Measurements from ENCODE around the gene SYNE3.

SYNE3 gene

DNA sequence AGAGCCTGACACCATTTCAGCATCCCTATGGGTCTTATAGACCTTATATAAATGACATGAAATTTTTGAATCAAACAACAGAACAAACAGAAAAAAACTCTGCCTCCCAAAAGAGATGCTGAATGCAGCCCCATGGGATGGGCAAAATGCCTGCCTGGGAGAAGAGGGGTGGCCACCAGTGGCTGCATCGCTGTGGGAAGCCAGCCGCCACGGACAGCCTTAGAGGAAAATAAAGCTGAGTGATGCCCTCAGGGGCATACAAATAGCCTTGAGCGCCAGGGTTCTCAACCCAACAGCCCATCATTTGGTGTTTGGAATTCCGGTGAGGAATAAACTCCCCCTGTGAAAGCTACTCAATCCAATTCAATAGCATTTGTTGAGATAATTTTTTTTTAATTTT lies 22.9 kb downstream of the SYNE3 start:
- TF ChIP-seq, protein P1, sequence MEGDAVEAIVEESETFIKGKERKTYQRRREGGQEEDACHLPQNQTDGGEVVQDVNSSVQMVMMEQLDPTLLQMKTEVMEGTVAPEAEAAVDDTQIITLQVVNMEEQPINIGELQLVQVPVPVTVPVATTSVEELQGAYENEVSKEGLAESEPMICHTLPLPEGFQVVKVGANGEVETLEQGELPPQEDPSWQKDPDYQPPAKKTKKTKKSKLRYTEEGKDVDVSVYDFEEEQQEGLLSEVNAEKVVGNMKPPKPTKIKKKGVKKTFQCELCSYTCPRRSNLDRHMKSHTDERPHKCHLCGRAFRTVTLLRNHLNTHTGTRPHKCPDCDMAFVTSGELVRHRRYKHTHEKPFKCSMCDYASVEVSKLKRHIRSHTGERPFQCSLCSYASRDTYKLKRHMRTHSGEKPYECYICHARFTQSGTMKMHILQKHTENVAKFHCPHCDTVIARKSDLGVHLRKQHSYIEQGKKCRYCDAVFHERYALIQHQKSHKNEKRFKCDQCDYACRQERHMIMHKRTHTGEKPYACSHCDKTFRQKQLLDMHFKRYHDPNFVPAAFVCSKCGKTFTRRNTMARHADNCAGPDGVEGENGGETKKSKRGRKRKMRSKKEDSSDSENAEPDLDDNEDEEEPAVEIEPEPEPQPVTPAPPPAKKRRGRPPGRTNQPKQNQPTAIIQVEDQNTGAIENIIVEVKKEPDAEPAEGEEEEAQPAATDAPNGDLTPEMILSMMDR (IDR thresholded peaks at IDR 0.05; ENCODE audit: low read depth, low read length) = no peak
- H3K4me3 ChIP-seq (ENCODE audit: low read depth, low read length) = no peak overlapping the region

- TF ChIP-seq, protein P1 (IDR thresholded peaks at IDR 0.05; ENCODE audit: low read depth, low read length) = no peak
- no peak overlapping the region for H3K4me3 ChIP-seq (ENCODE audit: low read depth, low read length)
Measured at GRCh38 chr14:95491936-95492608, 24.4 kb downstream of the SYNE3 start.

GRCh38 chr14:95490727-95491451 lies 25.6 kb downstream of the SYNE3 start:
- H3K4me3 ChIP-seq (ENCODE audit: low read depth, low read length) = no peak overlapping the region
- TF ChIP-seq, protein P1 (IDR thresholded peaks at IDR 0.05; ENCODE audit: low read depth, low read length) = no peak

GRCh38 chr14:95490138-95490509 lies 26.3 kb downstream of the SYNE3 start:
- TF ChIP-seq, protein P1 (IDR thresholded peaks at IDR 0.05; ENCODE audit: low read depth, low read length) = no peak

GRCh38 chr14:95489214-95490137 lies 27.0 kb downstream of the SYNE3 start:
- H3K4me3 ChIP-seq (ENCODE audit: low read depth, low read length) = no peak overlapping the region
- TF ChIP-seq, protein P1 (IDR thresholded peaks at IDR 0.05; ENCODE audit: low read depth, low read length) = no peak

More at GRCh38 chr14:95490138-95490509, 26.3 kb downstream of the SYNE3 start:
- H3K4me3 ChIP-seq (ENCODE audit: low read depth, low read length) = no peak overlapping the region

DNA sequence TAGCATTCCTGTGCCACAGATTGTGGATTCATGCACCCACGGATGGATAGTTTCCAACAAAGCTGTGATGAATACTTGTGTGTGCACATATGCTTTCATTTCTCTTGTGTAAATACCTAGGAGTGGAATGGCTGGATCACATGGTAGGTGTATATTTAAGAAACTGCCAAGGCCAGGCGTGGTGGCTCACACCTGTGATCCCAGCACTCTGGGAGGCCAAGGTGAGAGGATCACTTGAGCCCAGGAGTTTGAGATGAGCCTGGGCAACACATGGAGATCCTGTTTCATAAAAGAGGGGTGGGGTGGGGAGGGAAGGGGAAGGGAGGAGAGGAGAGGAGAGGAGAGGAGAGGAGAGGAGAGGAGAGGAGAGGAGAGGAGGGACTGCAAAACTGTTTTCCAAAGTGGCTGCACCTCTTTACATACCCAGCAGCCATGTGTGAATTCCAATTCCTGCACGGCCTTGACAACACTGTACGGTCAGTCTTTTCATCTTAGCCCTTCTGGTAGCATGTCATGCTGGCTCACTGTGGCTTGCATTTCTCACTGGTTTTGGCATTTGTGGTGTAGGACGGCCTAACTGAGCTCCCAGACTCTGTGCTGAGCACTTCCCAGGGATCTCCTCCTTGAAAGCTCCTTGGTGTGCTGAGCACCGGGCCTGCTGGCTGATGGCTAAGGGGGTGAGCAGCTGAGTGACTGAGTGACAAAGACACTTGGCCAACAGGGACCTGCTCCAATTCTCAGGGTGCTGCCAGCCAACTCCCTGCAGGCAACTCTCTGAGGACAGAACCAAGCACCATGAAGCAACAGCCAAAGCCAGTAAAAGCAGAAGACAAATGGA lies 27.9 kb downstream of the SYNE3 start:
- TF ChIP-seq, protein P1 (IDR thresholded peaks at IDR 0.05; ENCODE audit: low read depth, low read length) = no peak
- H3K4me3 ChIP-seq (ENCODE audit: low read depth, low read length) = no peak overlapping the region
